DOHH2 (cell line): ENCODE results near the gene HSPH1.

ENCODE experiments used
- H3F3A ChIP-seq: fragments of 200-600 bp; sonication (generic), shearing (Covaris generic); 2 replicates; pipeline ENCODE4 v1.6.0; 2016; ENCODE audit warnings: antibody characterized with exemption, mild to moderate bottlenecking; ENCODE audit not compliant: control insufficient read depth, insufficient read depth
- H3K27ac ChIP-seq: fragments of 200-600 bp; sonication (generic); 2 replicates; pipeline ENCODE4 v1.5.1; 2014; ENCODE audit warnings: low read depth, mild to moderate bottlenecking, low read length, moderate library complexity
- H3K27me3 ChIP-seq: fragments of 200-600 bp; sonication (generic); 2 replicates; pipeline ENCODE4 v1.6.1; 2014; ENCODE audit warnings: mild to moderate bottlenecking, low read length, mixed read lengths; ENCODE audit not compliant: control insufficient read depth
- H3K36me3 ChIP-seq: fragments of 200-600 bp; sonication (generic); 2 replicates; pipeline ENCODE4 v1.6.1; 2014; ENCODE audit warnings: mild to moderate bottlenecking, low read length, moderate library complexity, mixed read lengths; ENCODE audit not compliant: control insufficient read depth
- H3K4me1 ChIP-seq: fragments of 200-600 bp; sonication (generic); 2 replicates; pipeline ENCODE4 v1.6.1; 2014; ENCODE audit warnings: mild to moderate bottlenecking, low read length, mixed read lengths; ENCODE audit not compliant: control insufficient read depth
- H3K4me2 ChIP-seq: fragments of 200-600 bp; sonication (generic); 2 replicates; pipeline ENCODE4 v1.6.0; 2014; ENCODE audit warnings: mild to moderate bottlenecking, low read length, moderate library complexity
- H3K4me3 ChIP-seq: fragments of 200-600 bp; sonication (generic); 2 replicates; pipeline ENCODE4 v1.5.1; 2014; ENCODE audit warnings: mild to moderate bottlenecking, low read length, mixed read lengths
- H3K79me2 ChIP-seq: fragments of 200-600 bp; sonication (generic); 2 replicates; pipeline ENCODE4 v1.6.1; 2014; ENCODE audit warnings: mild to moderate bottlenecking, low read length, mixed read lengths; ENCODE audit not compliant: control insufficient read depth
- H3K9me2 ChIP-seq: fragments of 200-600 bp; sonication (generic); replicated peaks from 2 replicates; pipeline ENCODE4 v1.6.1; 2014; ENCODE audit warnings: mild to moderate bottlenecking, low read length, mixed read lengths; ENCODE audit not compliant: control insufficient read depth
- H3K9me3 ChIP-seq: fragments of 200-600 bp; sonication (generic); 2 replicates; pipeline ENCODE4 v1.6.1; 2014; ENCODE audit warnings: antibody characterized with exemption, low read length, mixed read lengths; ENCODE audit not compliant: control insufficient read depth, insufficient read depth
- H4K20me1 ChIP-seq: fragments of 200-600 bp; sonication (generic); 2 replicates; pipeline ENCODE4 v1.6.0; 2014; ENCODE audit warnings: low read depth, mild to moderate bottlenecking, antibody characterized with exemption, low read length, moderate library complexity; ENCODE audit not compliant: control insufficient read depth, insufficient read depth
- EZH2phosphoT487 ChIP-seq: fragments of 200-600 bp; sonication (generic); IDR thresholded peaks from 2 replicates; pipeline ENCODE4 v1.6.1; 2017; ENCODE audit warnings: borderline replicate concordance, mild to moderate bottlenecking, antibody characterized with exemption, low read length, moderate library complexity, mixed read lengths
- TF ChIP-seq, protein P1 (sequence below): fragments of 200-600 bp; sonication (generic); IDR thresholded peaks from one replicate; pipeline ENCODE4 v1.5.1; 2014; ENCODE audit warnings: antibody characterized with exemption, mild to moderate bottlenecking, low read depth, low read length; ENCODE audit not compliant: poor library complexity, severe bottlenecking

The HSPH1 gene

DNA sequence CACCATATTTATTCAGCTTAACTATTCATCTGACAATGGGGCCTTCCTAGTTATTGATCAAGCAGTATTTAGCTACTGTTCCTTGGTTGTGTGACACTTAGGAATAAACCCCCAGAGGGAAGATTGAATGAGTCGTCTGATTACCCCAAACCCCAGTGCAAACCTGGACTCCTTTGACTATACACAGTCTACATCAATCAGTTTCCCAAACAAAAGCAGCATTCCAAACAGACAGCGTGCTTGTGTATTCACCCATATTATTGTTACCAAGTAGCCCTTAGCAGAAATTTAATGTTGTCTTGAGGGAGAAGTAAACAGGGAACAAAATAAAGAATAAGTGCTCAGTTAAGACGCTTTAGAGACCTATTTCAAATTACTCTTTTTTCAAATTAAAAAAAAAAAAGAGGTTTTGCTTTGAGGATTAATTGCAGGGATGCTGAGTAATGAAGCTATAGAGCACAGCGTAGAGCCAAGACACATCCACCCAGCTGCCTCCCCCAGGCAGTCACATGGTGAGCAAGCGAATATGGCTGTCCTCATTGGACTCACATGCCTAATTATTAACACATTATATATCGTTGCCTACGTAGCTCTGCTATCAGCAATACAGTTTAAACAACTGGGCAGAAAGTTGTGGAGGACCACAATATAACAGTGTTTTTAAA is 23.4 kb upstream of the HSPH1 start:
- no peaks in the 10 kb centered on the region for H3K79me2 ChIP-seq
- TF ChIP-seq, protein P1, sequence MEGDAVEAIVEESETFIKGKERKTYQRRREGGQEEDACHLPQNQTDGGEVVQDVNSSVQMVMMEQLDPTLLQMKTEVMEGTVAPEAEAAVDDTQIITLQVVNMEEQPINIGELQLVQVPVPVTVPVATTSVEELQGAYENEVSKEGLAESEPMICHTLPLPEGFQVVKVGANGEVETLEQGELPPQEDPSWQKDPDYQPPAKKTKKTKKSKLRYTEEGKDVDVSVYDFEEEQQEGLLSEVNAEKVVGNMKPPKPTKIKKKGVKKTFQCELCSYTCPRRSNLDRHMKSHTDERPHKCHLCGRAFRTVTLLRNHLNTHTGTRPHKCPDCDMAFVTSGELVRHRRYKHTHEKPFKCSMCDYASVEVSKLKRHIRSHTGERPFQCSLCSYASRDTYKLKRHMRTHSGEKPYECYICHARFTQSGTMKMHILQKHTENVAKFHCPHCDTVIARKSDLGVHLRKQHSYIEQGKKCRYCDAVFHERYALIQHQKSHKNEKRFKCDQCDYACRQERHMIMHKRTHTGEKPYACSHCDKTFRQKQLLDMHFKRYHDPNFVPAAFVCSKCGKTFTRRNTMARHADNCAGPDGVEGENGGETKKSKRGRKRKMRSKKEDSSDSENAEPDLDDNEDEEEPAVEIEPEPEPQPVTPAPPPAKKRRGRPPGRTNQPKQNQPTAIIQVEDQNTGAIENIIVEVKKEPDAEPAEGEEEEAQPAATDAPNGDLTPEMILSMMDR, result no peak
- TF ChIP-seq EZH2phosphoT487, result no peak
- H3K36me3 ChIP-seq, result no peaks in the 10 kb centered on the region
- no peaks in the 10 kb centered on the region for H3F3A ChIP-seq
- no peak overlapping the region for H3K4me3 ChIP-seq
- H3K9me3 ChIP-seq, result no peaks in the 10 kb centered on the region
- H3K4me2 ChIP-seq, result no peak overlapping the region
- H3K27me3 ChIP-seq, result peaks cover 6% of the 10 kb centered on the region; the same call in 1 of the 2 replicates
- H3K27ac ChIP-seq, result no peak overlapping the region
- no peaks in the 10 kb centered on the region for H4K20me1 ChIP-seq
- no peaks in the 10 kb centered on the region for H3K9me2 ChIP-seq
- no peaks in the 10 kb centered on the region for H3K4me1 ChIP-seq

- no peak overlapping the region for H3K4me3 ChIP-seq
- H3K9me2 ChIP-seq, result no peaks in the 10 kb centered on the region
- no peaks in the 10 kb centered on the region for H3K36me3 ChIP-seq
- H3K9me3 ChIP-seq, result no peaks in the 10 kb centered on the region
- no peaks in the 10 kb centered on the region for H3K4me1 ChIP-seq
- no peak overlapping the region for H3K4me2 ChIP-seq
- H3K27ac ChIP-seq, result no peak overlapping the region
- no peaks in the 10 kb centered on the region for H3F3A ChIP-seq
- H3K27me3 ChIP-seq, result peaks cover 3% of the 10 kb centered on the region; the same call in 1 of the 2 replicates
- no peaks in the 10 kb centered on the region for H4K20me1 ChIP-seq
- no peaks in the 10 kb centered on the region for H3K79me2 ChIP-seq
- TF ChIP-seq EZH2phosphoT487, result no peak
- TF ChIP-seq, protein P1, result no peak
Measured at GRCh38 chr13:31184451-31184850, 22.7 kb upstream of the HSPH1 start.

DNA sequence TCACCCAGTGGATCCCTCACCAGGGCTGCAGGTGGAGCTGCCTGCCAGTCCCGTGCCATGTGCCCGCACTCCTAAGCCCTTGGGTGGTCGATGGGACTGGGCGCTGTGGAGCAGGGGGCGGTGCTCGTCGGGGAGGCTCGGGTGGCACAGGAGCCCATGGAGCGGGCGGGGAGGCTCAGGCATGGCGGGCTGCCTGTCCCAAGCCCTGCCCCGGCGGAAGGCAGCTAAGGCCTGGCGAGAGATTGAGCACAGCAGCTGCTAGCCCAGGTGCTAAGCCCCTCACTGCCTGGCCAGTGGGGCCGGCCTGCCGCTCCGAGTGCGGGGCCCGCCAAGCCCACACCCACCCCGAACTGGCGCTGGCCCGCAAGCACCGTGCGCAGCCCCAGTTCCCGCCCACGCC is 21.3 kb upstream of the HSPH1 start:
- no peak overlapping the region for H3K4me3 ChIP-seq
- H3K27me3 ChIP-seq, result no peaks in the 10 kb centered on the region
- TF ChIP-seq, protein P1, result no peak
- no peak for TF ChIP-seq EZH2phosphoT487

More for the DNA sequence above, 21.3 kb upstream of the HSPH1 start:
- H3K9me3 ChIP-seq, result no peaks in the 10 kb centered on the region
- H3K9me2 ChIP-seq, result no peaks in the 10 kb centered on the region
- no peaks in the 10 kb centered on the region for H3F3A ChIP-seq
- no peak overlapping the region for H3K27ac ChIP-seq
- no peaks in the 10 kb centered on the region for H3K36me3 ChIP-seq
- H3K79me2 ChIP-seq, result no peaks in the 10 kb centered on the region
- H3K4me2 ChIP-seq, result no peak overlapping the region
- H4K20me1 ChIP-seq, result no peaks in the 10 kb centered on the region
- no peaks in the 10 kb centered on the region for H3K4me1 ChIP-seq
